GM18508 (cell line): ENCODE results near the gene C2orf42.
A peak's percentile ranks its signal among the peaks of the same experiment; 100 is the strongest.
"Not testable (repeated sequence)": the region's sequence is repeated elsewhere in the genome, so short reads cannot be mapped to it uniquely, and the experiment has no call there.

Experiments used
- ATAC-seq: cut with Tn5 transposase; IDR thresholded peaks from one replicate; pipeline ENCODE4 v1.9.1; 2021; ENCODE audit warnings: moderate number of reproducible peaks; ENCODE audit not compliant: insufficient read depth, unreplicated experiment

Gene C2orf42

GRCh38 chr2:70190418-70191243 lies at the start of gene C2orf42:
Gene C2orf42, minus strand, starts transcription at chr2:70191019. Its CDS starts 9,034 bp downstream, at chr2:70181985.
- ATAC-seq: peak; percentile 72

GRCh38 chr2:70240599-70240998 lies 49.8 kb upstream of the C2orf42 start:
- no peak for ATAC-seq

GRCh38 chr2:70233926-70234325 lies 43.1 kb upstream of the C2orf42 start:
- ATAC-seq: no peak

GRCh38 chr2:70226781-70227180 lies 36.0 kb upstream of the C2orf42 start:
- ATAC-seq: no peak

GRCh38 chr2:70223305-70223704 lies 32.5 kb upstream of the C2orf42 start:
- not testable (repeated sequence) for ATAC-seq

- no peak for ATAC-seq
Measured at GRCh38 chr2:70214953-70215549, 24.2 kb upstream of the C2orf42 start.

GRCh38 chr2:70214365-70214764 lies 23.5 kb upstream of the C2orf42 start:
- ATAC-seq: no peak

GRCh38 chr2:70212298-70212932 lies 21.6 kb upstream of the C2orf42 start:
- no peak for ATAC-seq

GRCh38 chr2:70211595-70211994 lies 20.8 kb upstream of the C2orf42 start:
- ATAC-seq: no peak

GRCh38 chr2:70204452-70204851 lies 13.6 kb upstream of the C2orf42 start:
- ATAC-seq: no peak

- ATAC-seq: no peak
Measured at GRCh38 chr2:70203086-70203485, 12.3 kb upstream of the C2orf42 start.

- ATAC-seq: no peak
Measured at GRCh38 chr2:70202236-70202806, 11.5 kb upstream of the C2orf42 start.

- no peak for ATAC-seq
Measured at GRCh38 chr2:70201831-70202230, 11.0 kb upstream of the C2orf42 start.

GRCh38 chr2:70201225-70201768 lies 10.5 kb upstream of the C2orf42 start:
- ATAC-seq: no peak

GRCh38 chr2:70199320-70199864 lies 8.6 kb upstream of the C2orf42 start:
- ATAC-seq: no peak

- ATAC-seq: no peak
Measured at GRCh38 chr2:70192516-70192915, 1.7 kb upstream of the C2orf42 start.

- no peak for ATAC-seq
Measured at GRCh38 chr2:70191244-70191735, 471 bp upstream of the C2orf42 start.

GRCh38 chr2:70188460-70188859 lies 2.4 kb downstream of the C2orf42 start:
- ATAC-seq: no peak

GRCh38 chr2:70187170-70187569 lies 3.6 kb downstream of the C2orf42 start:
- ATAC-seq: not testable (repeated sequence)

- ATAC-seq: no peak
Measured at GRCh38 chr2:70182689-70183088, 8.1 kb downstream of the C2orf42 start.
